Thymus (tissue), 11 donors: ENCODE measurements around the gene RNF148. TPM values are rescaled to one million over a fixed set of nuclear protein-coding genes. Genes with fewer than 3 reads are reported as not detected.

ENCODE experiments used
- DNase-seq, 9 donors: peaks; one replicate each; pipeline ENCODE4 v3.0.0-alpha.2; 2013; ENCODE audit warnings: low spot score in 9 of 9, low read depth in 6 of 9, missing footprints in 1 of 9
- H3K27ac ChIP-seq, 2 donors: one replicate each; pipeline ENCODE4 v1.5.1; 2013; ENCODE audit warnings: control low read depth in 1 of 2, low read depth in 1 of 2, low read length in 1 of 2, mild to moderate bottlenecking in 1 of 2, moderate library complexity in 1 of 2
- H3K27me3 ChIP-seq, 2 donors: one replicate each; pipeline ENCODE4 v1.5.1; 2013; ENCODE audit warnings: low read length in 1 of 2; ENCODE audit not compliant: control insufficient read depth in 2 of 2, insufficient read depth in 1 of 2
- H3K36me3 ChIP-seq, 2 donors: one replicate each; pipeline ENCODE4 v1.5.1; 2013; ENCODE audit warnings: low read length in 1 of 2, mild to moderate bottlenecking in 1 of 2, moderate library complexity in 1 of 2; ENCODE audit not compliant: control insufficient read depth in 2 of 2, insufficient read depth in 2 of 2
- H3K4me1 ChIP-seq, 2 donors: one replicate each; pipeline ENCODE4 v1.5.1; 2013; ENCODE audit warnings: low read length in 2 of 2; ENCODE audit not compliant: control insufficient read depth in 2 of 2, insufficient read depth in 2 of 2
- H3K4me3 ChIP-seq, 2 donors: one replicate each; pipeline ENCODE4 v1.5.1; 2013; ENCODE audit warnings: low read length in 2 of 2, control low read depth in 1 of 2, mild to moderate bottlenecking in 1 of 2
- H3K9me3 ChIP-seq, 2 donors: one replicate each; pipeline ENCODE4 v1.5.1; 2013; ENCODE audit warnings: low read length in 1 of 2, mild to moderate bottlenecking in 1 of 2; ENCODE audit not compliant: control insufficient read depth in 2 of 2, insufficient read depth in 1 of 2
- WGBS: extraction: QIAGEN DNeasy Blood & Tissue Kit; methylation state at CpG from one replicate; pipeline ENCODE4 v1.1.7; 2013; 5-methylcytosine and 5-hydroxymethylcytosine counted together
- polyA plus RNA-seq: library from polyadenylated mRNA; stranded (reverse); fragments of 200-250 nt; gene quantifications from one replicate; pipeline ENCODE4 v1.2.3, GENCODE V29; 2013
- total RNA-seq: library from RNA; stranded (reverse); fragments of 120-200 nt; gene quantifications from one replicate; pipeline ENCODE4 v1.2.4, GENCODE V29; 2013
- donor health status: healthy.

Gene RNF148
- total and polyA plus RNA-seq, 2 donors: 0.11 to 0.24 TPM

GRCh38 chr7:122673951-122674350 is 28.8 kb downstream of the RNF148 start:
- Histone ChIP-seq H3K27ac (peak overlapping the region in 1 of 2 donors; percentile 11), H3K27me3 (no peaks in the 10 kb centered on the region), H3K4me3 (no peak overlapping the region), H3K4me1 (no peaks in the 10 kb centered on the region), H3K9me3 (peaks cover 0 to 4% of the 10 kb centered on the region in 2 donors), H3K36me3 (no peaks in the 10 kb centered on the region)
- 96% methylated on average over 21 of the region's 21 CpGs for WGBS
- no peak for DNase-seq

- no peak for DNase-seq
- 96% methylated on average over 8 of the region's 8 CpGs for WGBS
These were observed 30.2 kb downstream of the RNF148 start for GRCh38 chr7:122672536-122672935.

GRCh38 chr7:122663733-122664132 is 39.0 kb downstream of the RNF148 start:
- no peak for DNase-seq
- 89% methylated on average over 2 of the region's 2 CpGs for WGBS
- Histone ChIP-seq H3K9me3 (no peaks in the 10 kb centered on the region), H3K27me3 (no peaks in the 10 kb centered on the region), H3K27ac (no peak overlapping the region), H3K4me3 (no peak overlapping the region), H3K4me1 (no peaks in the 10 kb centered on the region), H3K36me3 (no peaks in the 10 kb centered on the region)

More at GRCh38 chr7:122672536-122672935, 30.2 kb downstream of the RNF148 start:
- Histone ChIP-seq H3K9me3 (peaks cover 0 to 4% of the 10 kb centered on the region in 2 donors), H3K27me3 (no peaks in the 10 kb centered on the region), H3K4me3 (no peak overlapping the region), H3K4me1 (no peaks in the 10 kb centered on the region), H3K36me3 (no peaks in the 10 kb centered on the region), H3K27ac (no peak overlapping the region)

GRCh38 chr7:122658856-122659255 is 43.9 kb downstream of the RNF148 start:
- H3K36me3 ChIP-seq: no peaks in the 10 kb centered on the region
- no peaks in the 10 kb centered on the region for H3K27me3 ChIP-seq
- H3K4me3 ChIP-seq: no peak overlapping the region
- no peaks in the 10 kb centered on the region for H3K4me1 ChIP-seq
- H3K27ac ChIP-seq: no peak overlapping the region
- no peak for DNase-seq
- no peaks in the 10 kb centered on the region for H3K9me3 ChIP-seq
- WGBS: 85% methylated on average over 2 of the region's 2 CpGs

- no peaks in the 10 kb centered on the region for H3K36me3 ChIP-seq
- no peak overlapping the region for H3K4me3 ChIP-seq
- WGBS: 69% methylated on average over 5 of the region's 5 CpGs
- no peak overlapping the region for H3K27ac ChIP-seq
- DNase-seq: no peak
- H3K9me3 ChIP-seq: no peaks in the 10 kb centered on the region
- H3K27me3 ChIP-seq: no peaks in the 10 kb centered on the region
- H3K4me1 ChIP-seq: no peaks in the 10 kb centered on the region
These were observed 49.0 kb downstream of the RNF148 start for GRCh38 chr7:122653685-122654084.

GRCh38 chr7:122652876-122653275 is 49.8 kb downstream of the RNF148 start:
- Histone ChIP-seq H3K36me3 (no peaks in the 10 kb centered on the region), H3K9me3 (no peaks in the 10 kb centered on the region), H3K4me1 (no peaks in the 10 kb centered on the region), H3K27ac (no peak overlapping the region), H3K4me3 (no peak overlapping the region), H3K27me3 (no peaks in the 10 kb centered on the region)
- WGBS: 77% methylated on average over 4 of the region's 4 CpGs
- DNase-seq: no peak

Other genes with a start within 250 kb of the RNF148 start
- gene RNF133, start 3.8 kb downstream of the RNF148 start, total RNA-seq: 0.19 TPM
- 0.02 TPM for gene RNF133, start 3.8 kb downstream of the RNF148 start, polyA plus RNA-seq
- 7.4 TPM for gene CADPS2, start 183.5 kb upstream of the RNF148 start, total RNA-seq
- 9.5 TPM for gene CADPS2, start 183.5 kb upstream of the RNF148 start, polyA plus RNA-seq